GM12892 (cell line): ENCODE measurements around the gene IDH2.

Experiments used
- POLR2A ChIP-seq: IDR thresholded peaks from 2 replicates; pipeline ENCODE4 v1.6.1; 2011; ENCODE audit warnings: low read depth, low read length, control low read depth
- POLR2AphosphoS5 ChIP-seq: IDR thresholded peaks from 2 replicates; pipeline ENCODE4 v1.6.1; 2011; ENCODE audit warnings: low read depth, low read length, control low read depth
- TAF1 ChIP-seq: IDR thresholded peaks from 2 replicates; pipeline ENCODE4 v1.6.1; 2011; ENCODE audit warnings: low read depth, mild to moderate bottlenecking, control low read depth, low read length, borderline replicate concordance

- TF ChIP-seq POLR2AphosphoS5 (no peak), POLR2A (no peak), TAF1 (no peak)
Measured at GRCh38 chr15:90104551-90104950, 2.3 kb upstream of the IDH2 start.
